ENCODE data around the gene GPR183.

- TF ChIP-seq POLR2A (IDR thresholded peaks at IDR 0.05; ENCODE audit: low read length) (no peak), GATA1 (IDR thresholded peaks at IDR 0.05; ENCODE audit: low read depth, low read length) (no peak)
Measured at GRCh38 chr13:99350191-99350590, 43.0 kb upstream of the GPR183 start.
